K562 treated with DMSO at 1 percent for 4 hours (cell line): ENCODE measurements around the gene NLGN1. TPM values are rescaled to one million over a fixed set of nuclear protein-coding genes. Genes with fewer than 3 reads are reported as not detected.

ENCODE experiments used
- total RNA-seq: library from RNA; unstranded; fragments of 300-600 nt; gene quantifications from 2 replicates; pipeline ENCODE4 v1.2.3, GENCODE V29; 2022; ENCODE audit not compliant: insufficient read depth

NLGN1 gene
- not detected in 2 replicates for total RNA-seq

DNA sequence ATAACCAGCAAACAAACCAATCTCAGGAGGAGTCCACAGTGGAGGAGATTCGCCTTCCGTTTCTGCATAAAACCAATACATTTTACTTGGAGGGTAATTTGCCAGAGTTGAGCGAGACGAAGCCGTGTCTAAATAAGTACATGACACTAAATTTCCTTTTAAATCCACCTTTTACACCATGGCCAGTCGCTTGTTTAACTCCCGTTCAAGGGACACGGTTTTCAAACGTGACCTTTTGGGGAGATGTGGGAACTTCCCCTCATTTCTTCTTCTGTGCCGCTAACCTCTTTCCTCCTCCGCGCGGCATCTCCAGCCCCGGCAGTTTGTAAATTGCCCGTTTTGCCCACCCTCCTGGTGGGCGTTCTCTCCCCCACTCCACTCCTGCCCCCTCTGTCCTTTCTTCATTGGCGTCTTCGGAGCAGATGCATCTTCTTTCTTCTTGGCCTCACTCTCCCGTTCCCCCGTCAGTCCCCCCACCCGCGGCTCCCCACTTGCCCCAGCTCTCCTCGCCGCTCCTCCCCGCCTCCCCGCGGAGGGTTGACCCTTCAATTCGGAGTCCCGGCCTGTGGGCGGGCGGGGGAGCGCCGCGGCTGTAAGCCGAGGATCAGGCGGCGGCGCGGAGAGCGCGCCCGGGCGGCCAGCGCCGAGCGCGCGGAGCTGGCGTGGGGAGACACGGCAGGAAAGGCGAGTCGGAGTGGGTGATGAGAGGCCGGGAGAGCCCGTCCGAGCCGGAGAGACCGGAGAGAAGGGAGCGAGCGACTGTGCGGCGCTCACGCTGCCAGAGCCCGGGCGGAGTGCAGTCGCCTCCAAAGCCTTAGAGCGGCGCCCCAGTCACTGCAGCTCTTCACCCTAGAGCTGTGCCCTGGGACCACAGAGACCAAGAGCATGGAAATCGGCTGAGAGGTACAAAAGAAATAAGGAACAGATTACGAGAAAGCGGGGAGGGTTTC, at the start of gene NLGN1:
Gene NLGN1 (plus strand): TSS at position 584 of the 950 bp plus-strand sequence.

